GM12873 (cell line): ENCODE results near the gene LPCAT3.

ENCODE experiments used
- CTCF ChIP-seq: IDR thresholded peaks from 2 replicates; pipeline ENCODE4 v1.5.1; 2012; ENCODE audit warnings: low read depth, mild to moderate bottlenecking, moderate library complexity, low read length, control low read depth; ENCODE audit not compliant: insufficient read depth; ENCODE audit errors: missing control alignments

LPCAT3 gene

DNA sequence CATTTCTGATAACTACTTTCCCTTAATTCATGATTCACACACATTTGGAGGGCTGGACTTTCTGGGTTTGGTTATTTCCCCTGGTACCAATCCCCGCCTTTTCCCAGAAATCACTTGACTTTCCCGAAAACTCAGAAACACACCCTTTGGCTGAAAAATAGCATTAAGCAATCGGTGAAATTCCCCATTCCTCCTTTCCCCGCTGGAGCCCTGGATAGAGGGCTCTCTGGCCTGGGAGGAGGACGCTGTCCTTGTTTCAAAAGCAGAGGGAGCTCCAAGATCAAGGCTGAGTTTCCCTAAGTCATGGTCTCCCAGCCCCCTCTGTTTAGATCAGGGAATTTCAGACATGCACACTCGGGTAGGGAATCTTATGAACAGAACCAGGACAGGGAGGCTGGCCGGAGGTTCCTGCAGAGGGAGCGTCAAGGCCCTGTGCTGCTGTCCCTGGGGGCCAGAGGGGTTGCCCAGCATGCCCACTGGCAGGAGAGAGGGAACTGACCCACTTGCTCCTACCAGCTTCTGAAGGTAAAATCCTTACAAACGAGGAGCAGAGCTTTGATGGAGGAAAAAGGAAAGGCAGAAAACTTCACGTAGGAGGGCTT is 42.2 kb upstream of the LPCAT3 start, which contains the start of gene C1S:
Gene C1S (plus strand): TSS at position 366 of the 602 bp plus-strand sequence. CDS start 1,195 bp downstream, outside the sequence.
- no peak for TF ChIP-seq CTCF

DNA sequence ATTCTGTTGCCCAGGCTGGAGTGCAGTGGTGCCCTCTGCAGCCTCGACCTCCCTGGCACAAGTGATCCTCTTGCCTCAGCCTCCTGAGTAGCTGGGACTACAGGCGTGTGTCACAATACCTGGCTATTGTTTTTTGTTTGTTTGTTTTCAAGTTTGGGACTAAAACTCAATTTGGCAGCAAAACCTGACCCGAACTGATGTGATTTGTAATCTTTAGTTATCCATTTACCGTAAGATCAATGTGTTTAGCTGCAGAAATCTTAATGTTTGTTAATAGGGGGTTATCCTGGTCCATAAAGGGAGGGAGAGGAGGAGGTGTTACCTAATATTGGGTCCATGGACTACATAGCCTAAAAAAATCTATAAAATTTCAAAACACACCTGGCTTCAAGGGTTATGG is 41.5 kb upstream of the LPCAT3 start:
- TF ChIP-seq CTCF, result no peak

- TF ChIP-seq CTCF, result no peak
Observed at GRCh38 chr12:7058850-7059395, 40.6 kb upstream of the LPCAT3 start.

GRCh38 chr12:7058163-7058845 is 40.0 kb upstream of the LPCAT3 start:
- TF ChIP-seq CTCF, result no peak

- no peak for TF ChIP-seq CTCF
Observed at GRCh38 chr12:7054925-7055324, 36.6 kb upstream of the LPCAT3 start.

GRCh38 chr12:7047306-7047705 is 29.0 kb upstream of the LPCAT3 start:
- TF ChIP-seq CTCF, result no peak

DNA sequence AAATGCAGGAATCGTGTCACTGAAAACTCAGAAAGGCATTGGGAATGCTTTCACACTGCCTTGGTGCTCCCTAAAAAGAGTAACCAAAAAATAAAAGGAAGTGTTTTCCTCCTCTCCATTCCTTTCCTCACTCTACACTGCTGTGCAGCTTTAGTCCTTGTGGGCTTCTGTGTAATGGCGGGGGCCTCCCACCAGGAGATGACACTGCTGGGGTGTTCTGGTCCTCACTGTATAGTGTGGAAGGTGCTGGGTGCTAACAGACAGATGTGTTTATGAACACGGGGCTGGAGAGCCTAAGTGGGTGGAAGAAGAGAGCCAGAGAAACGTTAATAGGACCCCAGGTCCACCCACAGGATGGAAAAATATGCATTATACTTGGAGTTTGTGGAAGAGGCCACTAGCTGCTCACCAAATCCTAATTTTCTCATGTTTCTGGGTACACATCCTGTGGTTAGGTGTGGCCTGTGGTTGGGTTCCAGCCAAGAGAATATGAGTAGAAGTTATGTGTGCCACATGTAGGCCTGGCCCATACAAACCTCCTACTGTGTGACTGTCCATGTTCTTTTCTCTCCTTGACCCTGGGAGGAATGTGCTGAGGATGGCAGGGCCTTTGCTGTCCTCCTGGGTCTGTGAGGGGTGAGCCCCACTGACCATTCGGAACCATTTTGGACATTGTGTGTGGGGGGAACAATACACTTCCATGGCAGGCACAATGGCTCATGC is 28.3 kb upstream of the LPCAT3 start:
- TF ChIP-seq CTCF, result no peak
